GM12864 (cell line): ENCODE data around the gene DOCK3.

Source experiments
- DNase-seq: peaks from one replicate; pipeline ENCODE4 v3.0.0-alpha.2; 2011; ENCODE audit warnings: low read depth
- H3K4me3 ChIP-seq: 2 replicates; pipeline ENCODE4 v1.5.1; 2011; ENCODE audit warnings: mild to moderate bottlenecking, low read depth, low read length, control low read depth
- CTCF ChIP-seq: IDR thresholded peaks from 2 replicates; pipeline ENCODE4 v1.5.1; 2011; ENCODE audit warnings: low read depth, mild to moderate bottlenecking, moderate library complexity, low read length, control low read depth, inconsistent platforms; ENCODE audit errors: missing control alignments

DOCK3 gene

GRCh38 chr3:51408813-51409212 lies 734.1 kb downstream of the DOCK3 start:
- TF ChIP-seq CTCF = no peak
- no peak overlapping the region for H3K4me3 ChIP-seq
- no peak for DNase-seq

- H3K4me3 ChIP-seq = no peak overlapping the region
Observed at GRCh38 chr3:51422211-51422610, 747.5 kb downstream of the DOCK3 start.

GRCh38 chr3:51426921-51427320 lies 752.2 kb downstream of the DOCK3 start:
- TF ChIP-seq CTCF = no peak
- H3K4me3 ChIP-seq = no peak overlapping the region

More at GRCh38 chr3:51422211-51422610, 747.5 kb downstream of the DOCK3 start:
- no peak for DNase-seq
- TF ChIP-seq CTCF = no peak

GRCh38 chr3:51429138-51429537 lies 754.4 kb downstream of the DOCK3 start:
- no peak for DNase-seq
- H3K4me3 ChIP-seq = no peak overlapping the region
- TF ChIP-seq CTCF = no peak

More at GRCh38 chr3:51426921-51427320, 752.2 kb downstream of the DOCK3 start:
- no peak for DNase-seq
